Nephron progenitor cell (in vitro differentiated cells): ENCODE measurements around the gene NMNAT3.

Experiments
- DNase-seq: peaks from one replicate; pipeline ENCODE4 v3.0.0; 2021
- H3K27ac Mint-ChIP-seq: 2 replicates; pipeline ENCODE4 v1.8.0; 2021; ENCODE audit warnings: mild to moderate bottlenecking, moderate library complexity, mixed read lengths
- H3K27me3 Mint-ChIP-seq: 2 replicates; pipeline ENCODE4 v1.8.0; 2021; ENCODE audit warnings: mild to moderate bottlenecking, low read depth, mixed read lengths; ENCODE audit not compliant: poor library complexity
- H3K36me3 Mint-ChIP-seq: 2 replicates; pipeline ENCODE4 v1.8.0; 2021; ENCODE audit warnings: low read depth, mixed read lengths
- H3K4me1 Mint-ChIP-seq: 2 replicates; pipeline ENCODE4 v1.8.0; 2021; ENCODE audit warnings: mixed read lengths
- H3K4me3 Mint-ChIP-seq: 2 replicates; pipeline ENCODE4 v1.8.0; 2021; ENCODE audit warnings: mild to moderate bottlenecking, moderate library complexity, mixed read lengths
- H3K9me3 Mint-ChIP-seq: 2 replicates; pipeline ENCODE4 v1.8.0; 2021; ENCODE audit warnings: mild to moderate bottlenecking, moderate library complexity, mixed read lengths
- CTCF ChIP-seq: fragments of 200-600 bp; sonication (generic); IDR thresholded peaks from 2 replicates; pipeline ENCODE4 v1.5.0; 2021; ENCODE audit warnings: antibody characterized with exemption

Gene NMNAT3

DNA sequence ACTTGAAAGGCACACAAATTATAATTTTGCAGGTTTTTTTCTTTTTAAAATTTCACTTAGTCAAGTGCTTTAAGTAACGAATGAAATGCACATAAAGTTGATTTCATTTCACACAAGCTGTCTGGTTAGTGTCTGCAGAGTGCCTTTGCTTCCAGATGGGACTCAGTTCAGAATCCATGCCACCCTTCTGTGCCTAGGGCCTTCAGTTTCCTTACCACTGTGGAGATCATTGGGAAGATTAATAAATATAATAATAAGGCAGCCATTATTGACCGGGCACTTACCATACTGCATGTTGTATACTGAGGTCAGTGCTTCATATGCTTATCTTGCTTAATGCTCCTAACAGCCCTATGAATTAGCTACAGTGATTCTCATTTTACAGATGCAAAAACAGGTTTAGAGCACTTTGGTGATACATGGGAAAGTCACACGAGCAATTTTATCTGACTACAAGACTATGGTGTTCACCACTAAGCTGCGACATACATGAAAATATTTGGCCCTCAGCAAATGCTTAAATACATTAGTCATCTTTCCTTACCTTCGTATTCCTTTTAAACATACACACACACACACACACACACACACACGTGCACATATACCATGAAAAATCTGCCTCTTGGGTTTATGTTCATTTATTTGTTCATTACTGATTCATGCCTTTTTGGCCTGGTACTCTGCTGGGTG is 3.1 kb downstream of the NMNAT3 start:
- Mint-ChIP-seq H3K36me3 (no peaks in the 10 kb centered on the region), H3K27ac (no peak overlapping the region), H3K9me3 (no peaks in the 10 kb centered on the region), H3K27me3 (peaks cover 52% of the 10 kb centered on the region), H3K4me1 (peaks cover 5% of the 10 kb centered on the region), H3K4me3 (no peak overlapping the region)
- TF ChIP-seq CTCF: no peak
- no peak for DNase-seq

DNA sequence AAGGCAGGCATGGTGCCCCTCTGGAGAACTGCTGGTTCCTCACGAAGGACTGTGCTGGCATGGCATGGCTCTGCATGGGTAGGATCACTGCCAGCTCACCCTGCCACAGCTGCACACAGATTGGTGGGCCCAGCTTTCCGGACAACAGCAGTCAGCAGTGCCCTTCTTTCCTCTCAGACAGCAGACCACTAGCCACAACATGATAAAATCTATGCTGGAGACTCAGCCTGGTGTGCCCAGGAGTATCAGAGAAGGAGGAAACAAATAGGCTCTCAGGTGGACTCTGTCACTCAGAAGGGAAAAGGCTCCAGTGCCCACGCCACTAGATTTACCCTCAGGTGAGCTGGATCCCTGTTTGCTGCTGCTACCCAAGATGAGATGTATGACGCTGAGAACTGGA is 4.9 kb downstream of the NMNAT3 start:
- Mint-ChIP-seq H3K4me1 (no peaks in the 10 kb centered on the region), H3K36me3 (no peaks in the 10 kb centered on the region), H3K27ac (no peak overlapping the region), H3K27me3 (peaks cover 59% of the 10 kb centered on the region), H3K4me3 (no peak overlapping the region), H3K9me3 (no peaks in the 10 kb centered on the region)
- no peak for TF ChIP-seq CTCF
- no peak for DNase-seq

GRCh38 chr3:139671863-139672646 is 5.7 kb downstream of the NMNAT3 start:
- Mint-ChIP-seq H3K36me3 (no peaks in the 10 kb centered on the region), H3K27me3 (peaks cover 55% of the 10 kb centered on the region)

GRCh38 chr3:139671107-139671506 is 6.7 kb downstream of the NMNAT3 start:
- H3K4me3 Mint-ChIP-seq: no peak overlapping the region
- no peak overlapping the region for H3K27ac Mint-ChIP-seq
- no peak for DNase-seq
- no peaks in the 10 kb centered on the region for H3K9me3 Mint-ChIP-seq
- peaks cover 46% of the 10 kb centered on the region for H3K27me3 Mint-ChIP-seq
- H3K36me3 Mint-ChIP-seq: no peaks in the 10 kb centered on the region
- H3K4me1 Mint-ChIP-seq: no peaks in the 10 kb centered on the region
- TF ChIP-seq CTCF: no peak

More at GRCh38 chr3:139671863-139672646, 5.7 kb downstream of the NMNAT3 start:
- Mint-ChIP-seq H3K27ac (no peak overlapping the region), H3K4me1 (no peaks in the 10 kb centered on the region), H3K4me3 (no peak overlapping the region), H3K9me3 (no peaks in the 10 kb centered on the region)
- TF ChIP-seq CTCF: no peak
- no peak for DNase-seq

- no peak overlapping the region for H3K27ac Mint-ChIP-seq
- H3K27me3 Mint-ChIP-seq: peaks cover 41% of the 10 kb centered on the region
- TF ChIP-seq CTCF: no peak
- H3K9me3 Mint-ChIP-seq: no peaks in the 10 kb centered on the region
- H3K36me3 Mint-ChIP-seq: no peaks in the 10 kb centered on the region
- no peaks in the 10 kb centered on the region for H3K4me1 Mint-ChIP-seq
- DNase-seq: no peak
- no peak overlapping the region for H3K4me3 Mint-ChIP-seq
Measured at GRCh38 chr3:139670196-139670595, 7.6 kb downstream of the NMNAT3 start.

- no peak overlapping the region for H3K4me3 Mint-ChIP-seq
- H3K27ac Mint-ChIP-seq: no peak overlapping the region
- peaks cover 29% of the 10 kb centered on the region for H3K27me3 Mint-ChIP-seq
- no peaks in the 10 kb centered on the region for H3K4me1 Mint-ChIP-seq
- H3K36me3 Mint-ChIP-seq: no peaks in the 10 kb centered on the region
- no peaks in the 10 kb centered on the region for H3K9me3 Mint-ChIP-seq
- TF ChIP-seq CTCF: no peak
- DNase-seq: no peak
Measured at GRCh38 chr3:139668332-139668731, 9.4 kb downstream of the NMNAT3 start.
